ENCODE data around the gene CNNM4.

DNA sequence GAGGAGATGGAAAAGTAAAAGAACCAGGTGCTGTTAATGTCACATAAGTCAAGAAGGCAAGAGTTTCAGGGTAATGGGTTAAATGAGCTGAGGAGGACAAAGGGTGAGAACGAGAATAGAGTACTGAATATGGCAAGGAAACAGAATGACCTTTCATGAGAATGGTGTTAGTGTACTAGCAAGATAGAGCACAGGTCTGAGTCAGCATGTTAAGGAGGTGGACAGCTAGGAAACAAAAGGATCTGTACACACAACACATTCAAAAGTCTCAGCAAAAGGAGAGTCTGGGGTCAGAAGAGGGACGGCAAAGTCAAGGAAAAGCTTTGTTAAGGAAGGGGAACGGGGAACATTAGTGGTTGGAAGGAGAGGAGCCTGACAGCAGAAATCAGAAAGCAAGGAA, 49.7 kb upstream of the CNNM4 start:
- TF ChIP-seq POLR2A (IDR thresholded peaks at IDR 0.05) (no peak), POLR2AphosphoS5 (IDR thresholded peaks at IDR 0.05) (no peak)
- TF ChIP-seq, protein P1, sequence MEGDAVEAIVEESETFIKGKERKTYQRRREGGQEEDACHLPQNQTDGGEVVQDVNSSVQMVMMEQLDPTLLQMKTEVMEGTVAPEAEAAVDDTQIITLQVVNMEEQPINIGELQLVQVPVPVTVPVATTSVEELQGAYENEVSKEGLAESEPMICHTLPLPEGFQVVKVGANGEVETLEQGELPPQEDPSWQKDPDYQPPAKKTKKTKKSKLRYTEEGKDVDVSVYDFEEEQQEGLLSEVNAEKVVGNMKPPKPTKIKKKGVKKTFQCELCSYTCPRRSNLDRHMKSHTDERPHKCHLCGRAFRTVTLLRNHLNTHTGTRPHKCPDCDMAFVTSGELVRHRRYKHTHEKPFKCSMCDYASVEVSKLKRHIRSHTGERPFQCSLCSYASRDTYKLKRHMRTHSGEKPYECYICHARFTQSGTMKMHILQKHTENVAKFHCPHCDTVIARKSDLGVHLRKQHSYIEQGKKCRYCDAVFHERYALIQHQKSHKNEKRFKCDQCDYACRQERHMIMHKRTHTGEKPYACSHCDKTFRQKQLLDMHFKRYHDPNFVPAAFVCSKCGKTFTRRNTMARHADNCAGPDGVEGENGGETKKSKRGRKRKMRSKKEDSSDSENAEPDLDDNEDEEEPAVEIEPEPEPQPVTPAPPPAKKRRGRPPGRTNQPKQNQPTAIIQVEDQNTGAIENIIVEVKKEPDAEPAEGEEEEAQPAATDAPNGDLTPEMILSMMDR (IDR thresholded peaks at IDR 0.05) = no peak
